Esophagus squamous epithelium (tissue), 5 donors: ENCODE data around the gene PLCB1. TPM values are rescaled to one million over a fixed set of nuclear protein-coding genes. Genes with fewer than 3 reads are reported as not detected.

Experiments used
- DNase-seq: peaks from one replicate; lab custom pipeline; 2025; lab: John Stamatoyannopoulos, UW
- H3K27ac ChIP-seq, 4 donors: fragments of 200-600 bp; sonication (generic); one replicate each; pipeline ENCODE4 v1.5.1; 2016 to 2019; ENCODE audit warnings: mild to moderate bottlenecking in 1 of 4
- H3K27me3 ChIP-seq, 4 donors: fragments of 200-600 bp; sonication (generic); 1 replicate in 3 of 4; 2 replicates in 1 of 4; pipeline versions ENCODE4 v1.5.1 to v1.6.0; 2017 to 2021; ENCODE audit warnings: antibody characterized with exemption in 1 of 4
- H3K36me3 ChIP-seq, 3 donors: fragments of 200-600 bp; sonication (generic); one replicate each; pipeline ENCODE4 v1.5.1; 2016 to 2019
- H3K4me1 ChIP-seq, 3 donors: fragments of 200-600 bp; sonication (generic); one replicate each; pipeline ENCODE4 v1.5.1; 2017 to 2019
- H3K4me3 ChIP-seq, 4 donors: fragments of 200-600 bp; sonication (generic); 1 replicate in 3 of 4; 2 replicates in 1 of 4; pipeline ENCODE4 v1.5.1; 2016 to 2019; ENCODE audit warnings: mild to moderate bottlenecking in 2 of 4, moderate library complexity in 1 of 4
- H3K9me3 ChIP-seq, 3 donors: fragments of 200-600 bp; sonication (generic); one replicate each; pipeline ENCODE4 v1.5.1; 2016 to 2019
- CTCF ChIP-seq, 6 experiments: fragments of 450-650 bp in 4 of 6; fragments of 200-600 bp in 2 of 6; sonication (generic) in 2 of 6; IDR thresholded peaks; one replicate each; pipeline ENCODE4 v1.5.1; 2016 to 2019; ENCODE audit warnings: antibody characterized with exemption in 6 of 6, mild to moderate bottlenecking in 4 of 6, moderate library complexity in 4 of 6
- POLR2A ChIP-seq, 4 donors: fragments of 450-650 bp; IDR thresholded peaks; one replicate each; pipeline ENCODE4 v1.6.1; 2017; ENCODE audit warnings: antibody characterized with exemption in 4 of 4, mild to moderate bottlenecking in 4 of 4, moderate library complexity in 3 of 4
- WGBS, 2 donors: methylation state at CpG; one replicate each; pipeline ENCODE4 v1.1.5; 2018; 5-methylcytosine and 5-hydroxymethylcytosine counted together
- intact Hi-C: fragments of 100-400 bp; cut with DNase I; formaldehyde crosslinking; loops from one replicate; pipeline ENCODE4 v1.15.0; 2022
- total RNA-seq, 4 donors: library from RNA; depleted of rRNA; stranded (reverse); fragments of >200 nt; gene quantifications; one replicate each; pipeline ENCODE4 v1.1.0, GENCODE V29; 2016
- donor health status: DM: yes; HTN: yes; CAD: no.

PLCB1 gene
- total RNA-seq, 4 donors from 2014 or later: 1.9 to 20.4 (median 5.0) TPM

- no peak for DNase-seq
- WGBS, 2 donors: 41 to 56% methylated on average over 1 of the region's 1 CpG
- no peaks in the 10 kb centered on the region for H3K27me3 ChIP-seq
- no peak for TF ChIP-seq CTCF (IDR thresholded peaks at IDR 0.05)
- TF ChIP-seq POLR2A (IDR thresholded peaks at IDR 0.05): no peak
- peaks cover 0 to 9% (median 0%) of the 10 kb centered on the region in 3 donors for H3K4me1 ChIP-seq
- intact Hi-C loops: no loop called here
- H3K9me3 ChIP-seq: no peaks in the 10 kb centered on the region
- no peak overlapping the region for H3K27ac ChIP-seq
- H3K4me3 ChIP-seq: no peak overlapping the region
- no peaks in the 10 kb centered on the region for H3K36me3 ChIP-seq
These were observed 469.5 kb downstream of the PLCB1 start for GRCh38 chr20:8601542-8601912.

GRCh38 chr20:8602389-8603116 lies 470.5 kb downstream of the PLCB1 start:
- H3K27me3 ChIP-seq: no peaks in the 10 kb centered on the region
- TF ChIP-seq POLR2A (IDR thresholded peaks at IDR 0.05) (no peak), CTCF (IDR thresholded peaks at IDR 0.05) (no peak)
- peaks cover 0 to 9% (median 0%) of the 10 kb centered on the region in 3 donors for H3K4me1 ChIP-seq
- peak overlapping the region in 1 of 4 donors; percentile 36 for H3K4me3 ChIP-seq
- no peak for DNase-seq
- H3K27ac ChIP-seq: peak overlapping the region in 3 of 4 donors; percentile 23 to 53 (median 44)
- 33 to 52% methylated on average over 3 of the region's 3 CpGs for WGBS, 2 donors
- H3K9me3 ChIP-seq: no peaks in the 10 kb centered on the region
- no peaks in the 10 kb centered on the region for H3K36me3 ChIP-seq
- intact Hi-C loops: no loop called here

- intact Hi-C loops: no loop called here
- Histone ChIP-seq H3K36me3 (no peaks in the 10 kb centered on the region), H3K4me1 (no peaks in the 10 kb centered on the region), H3K27ac (no peak overlapping the region), H3K27me3 (no peaks in the 10 kb centered on the region), H3K9me3 (no peaks in the 10 kb centered on the region), H3K4me3 (no peak overlapping the region)
- WGBS, 2 donors: 69 to 71% methylated on average over 1 of the region's 1 CpG
- no peak for DNase-seq
- TF ChIP-seq CTCF (IDR thresholded peaks at IDR 0.05): no peak
- TF ChIP-seq POLR2A (IDR thresholded peaks at IDR 0.05): no peak
These were observed 476.4 kb downstream of the PLCB1 start for GRCh38 chr20:8608470-8608869.

GRCh38 chr20:8616792-8617191 lies 484.7 kb downstream of the PLCB1 start:
- TF ChIP-seq CTCF (IDR thresholded peaks at IDR 0.05) (no peak), POLR2A (IDR thresholded peaks at IDR 0.05) (no peak)
- H3K4me3 ChIP-seq: no peak overlapping the region
- no peaks in the 10 kb centered on the region for H3K36me3 ChIP-seq
- no peak for DNase-seq
- H3K27me3 ChIP-seq: no peaks in the 10 kb centered on the region
- H3K9me3 ChIP-seq: no peaks in the 10 kb centered on the region
- H3K4me1 ChIP-seq: no peaks in the 10 kb centered on the region
- intact Hi-C loops: no loop called here
- no peak overlapping the region for H3K27ac ChIP-seq

- H3K4me3 ChIP-seq: no peak overlapping the region
- no peaks in the 10 kb centered on the region for H3K36me3 ChIP-seq
- intact Hi-C loops: no loop called here
- no peaks in the 10 kb centered on the region for H3K27me3 ChIP-seq
- WGBS, 2 donors: 53 to 73% methylated on average over 3 of the region's 3 CpGs
- H3K27ac ChIP-seq: no peak overlapping the region
- DNase-seq: no peak
- H3K4me1 ChIP-seq: no peaks in the 10 kb centered on the region
- H3K9me3 ChIP-seq: no peaks in the 10 kb centered on the region
- TF ChIP-seq POLR2A (IDR thresholded peaks at IDR 0.05) (no peak), CTCF (IDR thresholded peaks at IDR 0.05) (no peak)
These were observed 488.9 kb downstream of the PLCB1 start for GRCh38 chr20:8621001-8621400.
